ENCODE results near the gene GALP.
A peak's percentile ranks its signal among the peaks of the same experiment; 100 is the strongest.
"Not testable (repeated sequence)": the region's sequence is repeated elsewhere in the genome, so short reads cannot be mapped to it uniquely, and the experiment has no call there.

GALP gene

GRCh38 chr19:56175861-56176307 is at the start of gene GALP:
GALP (plus strand) TSS chr19:56176008; CDS start chr19:56177109, 1,101 bp downstream.
- H3K4me1 ChIP-seq (ENCODE audit: control insufficient read depth in 5 of 5, insufficient read depth in 5 of 5, low read length in 5 of 5); H3K9me3 ChIP-seq (ENCODE audit: control insufficient read depth in 5 of 5, low read length in 5 of 5); H3K36me3 ChIP-seq (ENCODE audit: control insufficient read depth in 5 of 5, insufficient read depth in 5 of 5, low read length in 5 of 5); H3K27ac ChIP-seq (ENCODE audit: low read depth, low read length); H3K9ac ChIP-seq (ENCODE audit: low read length in 5 of 5); H3K4me3 ChIP-seq (ENCODE audit: low read depth in 1 of 5, low read length in 5 of 5): not testable (repeated sequence)
- H3K27me3 ChIP-seq (ENCODE audit: control insufficient read depth in 5 of 5, insufficient read depth in 4 of 5, low read length in 5 of 5) = peaks cover 22 to 31% (median 24%) of the 10 kb centered on the region in 5 donors

GRCh38 chr19:56126983-56127780 is 48.6 kb upstream of the GALP start:
- Histone ChIP-seq H3K27me3 (ENCODE audit: control insufficient read depth in 5 of 5, insufficient read depth in 4 of 5, low read length in 5 of 5) (no peaks in the 10 kb centered on the region), H3K4me1 (ENCODE audit: control insufficient read depth in 5 of 5, insufficient read depth in 5 of 5, low read length in 5 of 5) (peaks cover 0 to 8% (median 6%) of the 10 kb centered on the region in 5 donors), H3K27ac (ENCODE audit: low read depth, low read length) (no peak overlapping the region), H3K9me3 (ENCODE audit: control insufficient read depth in 5 of 5, low read length in 5 of 5) (no peaks in the 10 kb centered on the region), H3K9ac (ENCODE audit: low read length in 5 of 5) (no peak overlapping the region), H3K36me3 (ENCODE audit: control insufficient read depth in 5 of 5, insufficient read depth in 5 of 5, low read length in 5 of 5) (no peaks in the 10 kb centered on the region), H3K4me3 (ENCODE audit: low read depth in 1 of 5, low read length in 5 of 5) (no peak overlapping the region)

- no peaks in the 10 kb centered on the region for H3K36me3 ChIP-seq (ENCODE audit: control insufficient read depth in 5 of 5, insufficient read depth in 5 of 5, low read length in 5 of 5)
- H3K9ac ChIP-seq (ENCODE audit: low read length in 5 of 5) = no peak overlapping the region
- no peaks in the 10 kb centered on the region for H3K27me3 ChIP-seq (ENCODE audit: control insufficient read depth in 5 of 5, insufficient read depth in 4 of 5, low read length in 5 of 5)
- peaks cover 0 to 20% (median 11%) of the 10 kb centered on the region in 5 donors for H3K4me1 ChIP-seq (ENCODE audit: control insufficient read depth in 5 of 5, insufficient read depth in 5 of 5, low read length in 5 of 5)
- no peak overlapping the region for H3K27ac ChIP-seq (ENCODE audit: low read depth, low read length)
- H3K4me3 ChIP-seq (ENCODE audit: low read depth in 1 of 5, low read length in 5 of 5) = no peak overlapping the region
- H3K9me3 ChIP-seq (ENCODE audit: control insufficient read depth in 5 of 5, low read length in 5 of 5) = no peaks in the 10 kb centered on the region
Observed at GRCh38 chr19:56130006-56130405, 45.8 kb upstream of the GALP start.

- peaks cover 0 to 20% (median 11%) of the 10 kb centered on the region in 5 donors for H3K4me1 ChIP-seq (ENCODE audit: control insufficient read depth in 5 of 5, insufficient read depth in 5 of 5, low read length in 5 of 5)
- H3K4me3 ChIP-seq (ENCODE audit: low read depth in 1 of 5, low read length in 5 of 5) = no peak overlapping the region
- H3K36me3 ChIP-seq (ENCODE audit: control insufficient read depth in 5 of 5, insufficient read depth in 5 of 5, low read length in 5 of 5) = no peaks in the 10 kb centered on the region
- no peaks in the 10 kb centered on the region for H3K9me3 ChIP-seq (ENCODE audit: control insufficient read depth in 5 of 5, low read length in 5 of 5)
- H3K9ac ChIP-seq (ENCODE audit: low read length in 5 of 5) = no peak overlapping the region
- peak overlapping the region; percentile 17 for H3K27ac ChIP-seq (ENCODE audit: low read depth, low read length)
- H3K27me3 ChIP-seq (ENCODE audit: control insufficient read depth in 5 of 5, insufficient read depth in 4 of 5, low read length in 5 of 5) = no peaks in the 10 kb centered on the region
Observed at GRCh38 chr19:56131651-56132050, 44.2 kb upstream of the GALP start.

GRCh38 chr19:56132316-56132822 is 43.4 kb upstream of the GALP start:
- Histone ChIP-seq H3K9me3 (ENCODE audit: control insufficient read depth in 5 of 5, low read length in 5 of 5) (no peaks in the 10 kb centered on the region), H3K9ac (ENCODE audit: low read length in 5 of 5) (no peak overlapping the region), H3K36me3 (ENCODE audit: control insufficient read depth in 5 of 5, insufficient read depth in 5 of 5, low read length in 5 of 5) (no peaks in the 10 kb centered on the region), H3K27ac (ENCODE audit: low read depth, low read length) (peak overlapping the region; percentile 17), H3K4me3 (ENCODE audit: low read depth in 1 of 5, low read length in 5 of 5) (peak overlapping the region in 1 of 5 donors; percentile 40), H3K27me3 (ENCODE audit: control insufficient read depth in 5 of 5, insufficient read depth in 4 of 5, low read length in 5 of 5) (no peaks in the 10 kb centered on the region), H3K4me1 (ENCODE audit: control insufficient read depth in 5 of 5, insufficient read depth in 5 of 5, low read length in 5 of 5) (peaks cover 0 to 22% (median 11%) of the 10 kb centered on the region in 5 donors)

GRCh38 chr19:56133858-56134653 is 41.8 kb upstream of the GALP start:
- peaks cover 0 to 29% (median 11%) of the 10 kb centered on the region in 5 donors for H3K4me1 ChIP-seq (ENCODE audit: control insufficient read depth in 5 of 5, insufficient read depth in 5 of 5, low read length in 5 of 5)
- H3K27ac ChIP-seq (ENCODE audit: low read depth, low read length) = no peak overlapping the region
- no peaks in the 10 kb centered on the region for H3K36me3 ChIP-seq (ENCODE audit: control insufficient read depth in 5 of 5, insufficient read depth in 5 of 5, low read length in 5 of 5)
- H3K4me3 ChIP-seq (ENCODE audit: low read depth in 1 of 5, low read length in 5 of 5) = no peak overlapping the region
- H3K27me3 ChIP-seq (ENCODE audit: control insufficient read depth in 5 of 5, insufficient read depth in 4 of 5, low read length in 5 of 5) = no peaks in the 10 kb centered on the region
- no peak overlapping the region for H3K9ac ChIP-seq (ENCODE audit: low read length in 5 of 5)
- H3K9me3 ChIP-seq (ENCODE audit: control insufficient read depth in 5 of 5, low read length in 5 of 5) = no peaks in the 10 kb centered on the region

- Histone ChIP-seq H3K36me3 (ENCODE audit: control insufficient read depth in 5 of 5, insufficient read depth in 5 of 5, low read length in 5 of 5) (no peaks in the 10 kb centered on the region), H3K9ac (ENCODE audit: low read length in 5 of 5) (no peak overlapping the region), H3K9me3 (ENCODE audit: control insufficient read depth in 5 of 5, low read length in 5 of 5) (no peaks in the 10 kb centered on the region), H3K4me3 (ENCODE audit: low read depth in 1 of 5, low read length in 5 of 5) (no peak overlapping the region), H3K27ac (ENCODE audit: low read depth, low read length) (no peak overlapping the region), H3K4me1 (ENCODE audit: control insufficient read depth in 5 of 5, insufficient read depth in 5 of 5, low read length in 5 of 5) (peaks cover 0 to 29% (median 11%) of the 10 kb centered on the region in 5 donors), H3K27me3 (ENCODE audit: control insufficient read depth in 5 of 5, insufficient read depth in 4 of 5, low read length in 5 of 5) (no peaks in the 10 kb centered on the region)
Observed at GRCh38 chr19:56134654-56134921, 41.2 kb upstream of the GALP start.

GRCh38 chr19:56136362-56136761 is 39.4 kb upstream of the GALP start:
- Histone ChIP-seq H3K27ac (ENCODE audit: low read depth, low read length) (no peak overlapping the region), H3K27me3 (ENCODE audit: control insufficient read depth in 5 of 5, insufficient read depth in 4 of 5, low read length in 5 of 5) (no peaks in the 10 kb centered on the region), H3K4me1 (ENCODE audit: control insufficient read depth in 5 of 5, insufficient read depth in 5 of 5, low read length in 5 of 5) (peaks cover 3 to 37% (median 19%) of the 10 kb centered on the region in 5 donors), H3K9ac (ENCODE audit: low read length in 5 of 5) (no peak overlapping the region), H3K9me3 (ENCODE audit: control insufficient read depth in 5 of 5, low read length in 5 of 5) (no peaks in the 10 kb centered on the region), H3K4me3 (ENCODE audit: low read depth in 1 of 5, low read length in 5 of 5) (no peak overlapping the region), H3K36me3 (ENCODE audit: control insufficient read depth in 5 of 5, insufficient read depth in 5 of 5, low read length in 5 of 5) (no peaks in the 10 kb centered on the region)

- peaks cover 3 to 34% (median 14%) of the 10 kb centered on the region in 5 donors for H3K4me1 ChIP-seq (ENCODE audit: control insufficient read depth in 5 of 5, insufficient read depth in 5 of 5, low read length in 5 of 5)
- H3K4me3 ChIP-seq (ENCODE audit: low read depth in 1 of 5, low read length in 5 of 5) = no peak overlapping the region
- no peaks in the 10 kb centered on the region for H3K36me3 ChIP-seq (ENCODE audit: control insufficient read depth in 5 of 5, insufficient read depth in 5 of 5, low read length in 5 of 5)
- H3K27me3 ChIP-seq (ENCODE audit: control insufficient read depth in 5 of 5, insufficient read depth in 4 of 5, low read length in 5 of 5) = no peaks in the 10 kb centered on the region
- no peak overlapping the region for H3K9ac ChIP-seq (ENCODE audit: low read length in 5 of 5)
- H3K9me3 ChIP-seq (ENCODE audit: control insufficient read depth in 5 of 5, low read length in 5 of 5) = no peaks in the 10 kb centered on the region
- H3K27ac ChIP-seq (ENCODE audit: low read depth, low read length) = no peak overlapping the region
Observed at GRCh38 chr19:56137405-56137804, 38.4 kb upstream of the GALP start.

GRCh38 chr19:56138069-56138468 is 37.7 kb upstream of the GALP start:
- H3K27ac ChIP-seq (ENCODE audit: low read depth, low read length) = no peak overlapping the region
- no peaks in the 10 kb centered on the region for H3K36me3 ChIP-seq (ENCODE audit: control insufficient read depth in 5 of 5, insufficient read depth in 5 of 5, low read length in 5 of 5)
- H3K27me3 ChIP-seq (ENCODE audit: control insufficient read depth in 5 of 5, insufficient read depth in 4 of 5, low read length in 5 of 5) = no peaks in the 10 kb centered on the region
- H3K4me3 ChIP-seq (ENCODE audit: low read depth in 1 of 5, low read length in 5 of 5) = no peak overlapping the region
- peaks cover 3 to 32% (median 14%) of the 10 kb centered on the region in 5 donors for H3K4me1 ChIP-seq (ENCODE audit: control insufficient read depth in 5 of 5, insufficient read depth in 5 of 5, low read length in 5 of 5)
- H3K9me3 ChIP-seq (ENCODE audit: control insufficient read depth in 5 of 5, low read length in 5 of 5) = no peaks in the 10 kb centered on the region
- H3K9ac ChIP-seq (ENCODE audit: low read length in 5 of 5) = no peak overlapping the region

Measured in subcutaneous abdominal adipose tissue (tissue), 5 donors.